ENCODE data around the gene POLR2I.

DNA sequence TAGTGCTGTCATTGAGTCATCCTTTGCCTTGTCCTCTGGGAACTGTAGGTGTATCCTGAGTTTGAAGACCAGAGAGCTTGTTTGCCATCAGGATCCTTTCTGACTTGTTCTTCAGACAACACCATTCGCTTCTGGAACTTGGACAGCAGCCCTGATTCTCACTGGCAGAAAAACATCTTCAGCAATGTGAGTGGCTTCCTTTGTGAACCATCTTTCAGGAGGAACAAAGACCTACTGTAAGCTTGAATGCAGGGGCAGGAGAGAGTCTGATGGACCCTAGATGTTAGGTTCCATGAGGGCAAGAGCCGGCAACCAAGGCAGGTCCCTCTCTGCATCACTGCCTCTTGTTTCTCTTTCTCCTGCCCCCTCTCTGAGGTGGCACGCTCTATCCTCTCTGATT is 33.3 kb downstream of the POLR2I start:
- TF ChIP-seq TRIM24 (IDR thresholded peaks at IDR 0.05) (no peak), POLR2A (conservative IDR thresholded peaks at IDR 0.05) (no peak), L3MBTL2 (IDR thresholded peaks at IDR 0.05) (no peak), MEF2A (IDR thresholded peaks at IDR 0.05; ENCODE audit: control insufficient read depth, low read depth, low read length) (no peak), CBX8 (IDR thresholded peaks at IDR 0.05; ENCODE audit: borderline replicate concordance, extremely low read depth, low read depth, low read length, poor library complexity, severe bottlenecking) (no peak), ZNF644 (tag; IDR thresholded peaks at IDR 0.05; ENCODE audit: low read depth) (no peak), ZFP30 (CRISPR knock-in tag; IDR thresholded peaks at IDR 0.05; ENCODE audit: borderline replicate concordance) (no peak), ATF7 (IDR thresholded peaks at IDR 0.05) (no peak)
- TF ChIP-seq, protein P1, sequence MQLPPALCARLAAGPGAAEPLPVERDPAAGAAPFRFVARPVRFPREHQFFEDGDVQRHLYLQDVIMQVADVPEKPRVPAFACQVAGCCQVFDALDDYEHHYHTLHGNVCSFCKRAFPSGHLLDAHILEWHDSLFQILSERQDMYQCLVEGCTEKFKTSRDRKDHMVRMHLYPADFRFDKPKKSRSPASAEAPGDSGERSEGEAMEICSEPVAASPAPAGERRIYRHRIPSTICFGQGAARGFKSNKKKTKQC (CRISPR knock-in tag; IDR thresholded peaks at IDR 0.05): no peak
- TF ChIP-seq, protein P2, sequence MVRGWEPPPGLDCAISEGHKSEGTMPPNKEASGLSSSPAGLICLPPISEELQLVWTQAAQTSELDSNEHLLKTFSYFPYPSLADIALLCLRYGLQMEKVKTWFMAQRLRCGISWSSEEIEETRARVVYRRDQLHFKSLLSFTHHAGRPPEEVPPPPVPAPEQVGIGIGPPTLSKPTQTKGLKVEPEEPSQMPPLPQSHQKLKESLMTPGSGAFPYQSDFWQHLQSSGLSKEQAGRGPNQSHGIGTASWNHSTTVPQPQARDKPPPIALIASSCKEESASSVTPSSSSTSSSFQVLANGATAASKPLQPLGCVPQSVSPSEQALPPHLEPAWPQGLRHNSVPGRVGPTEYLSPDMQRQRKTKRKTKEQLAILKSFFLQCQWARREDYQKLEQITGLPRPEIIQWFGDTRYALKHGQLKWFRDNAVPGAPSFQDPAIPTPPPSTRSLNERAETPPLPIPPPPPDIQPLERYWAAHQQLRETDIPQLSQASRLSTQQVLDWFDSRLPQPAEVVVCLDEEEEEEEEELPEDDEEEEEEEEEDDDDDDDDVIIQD (CRISPR knock-in tag; IDR thresholded peaks at IDR 0.05): no peak
- TF ChIP-seq, protein P3, sequence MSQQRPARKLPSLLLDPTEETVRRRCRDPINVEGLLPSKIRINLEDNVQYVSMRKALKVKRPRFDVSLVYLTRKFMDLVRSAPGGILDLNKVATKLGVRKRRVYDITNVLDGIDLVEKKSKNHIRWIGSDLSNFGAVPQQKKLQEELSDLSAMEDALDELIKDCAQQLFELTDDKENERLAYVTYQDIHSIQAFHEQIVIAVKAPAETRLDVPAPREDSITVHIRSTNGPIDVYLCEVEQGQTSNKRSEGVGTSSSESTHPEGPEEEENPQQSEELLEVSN (IDR thresholded peaks at IDR 0.05; ENCODE audit: borderline replicate concordance in 1 of 2, extremely low read depth in 1 of 2, insufficient read depth in 1 of 2, insufficient read length in 1 of 2, low read depth in 1 of 2, low read length in 1 of 2, poor library complexity in 1 of 2, severe bottlenecking in 1 of 2): no peak
- TF ChIP-seq, protein P4, sequence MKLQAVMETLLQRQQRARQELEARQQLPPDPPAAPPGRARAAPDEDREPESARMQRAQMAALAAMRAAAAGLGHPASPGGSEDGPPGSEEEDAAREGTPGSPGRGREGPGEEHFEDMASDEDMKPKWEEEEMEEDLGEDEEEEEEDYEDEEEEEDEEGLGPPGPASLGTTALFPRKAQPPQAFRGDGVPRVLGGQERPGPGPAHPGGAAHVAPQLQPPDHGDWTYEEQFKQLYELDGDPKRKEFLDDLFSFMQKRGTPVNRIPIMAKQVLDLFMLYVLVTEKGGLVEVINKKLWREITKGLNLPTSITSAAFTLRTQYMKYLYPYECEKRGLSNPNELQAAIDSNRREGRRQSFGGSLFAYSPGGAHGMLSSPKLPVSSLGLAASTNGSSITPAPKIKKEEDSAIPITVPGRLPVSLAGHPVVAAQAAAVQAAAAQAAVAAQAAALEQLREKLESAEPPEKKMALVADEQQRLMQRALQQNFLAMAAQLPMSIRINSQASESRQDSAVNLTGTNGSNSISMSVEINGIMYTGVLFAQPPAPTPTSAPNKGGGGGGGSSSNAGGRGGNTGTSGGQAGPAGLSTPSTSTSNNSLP (IDR thresholded peaks at IDR 0.05; ENCODE audit: borderline replicate concordance, low read depth, low read length): no peak
- TF ChIP-seq, protein P5, sequence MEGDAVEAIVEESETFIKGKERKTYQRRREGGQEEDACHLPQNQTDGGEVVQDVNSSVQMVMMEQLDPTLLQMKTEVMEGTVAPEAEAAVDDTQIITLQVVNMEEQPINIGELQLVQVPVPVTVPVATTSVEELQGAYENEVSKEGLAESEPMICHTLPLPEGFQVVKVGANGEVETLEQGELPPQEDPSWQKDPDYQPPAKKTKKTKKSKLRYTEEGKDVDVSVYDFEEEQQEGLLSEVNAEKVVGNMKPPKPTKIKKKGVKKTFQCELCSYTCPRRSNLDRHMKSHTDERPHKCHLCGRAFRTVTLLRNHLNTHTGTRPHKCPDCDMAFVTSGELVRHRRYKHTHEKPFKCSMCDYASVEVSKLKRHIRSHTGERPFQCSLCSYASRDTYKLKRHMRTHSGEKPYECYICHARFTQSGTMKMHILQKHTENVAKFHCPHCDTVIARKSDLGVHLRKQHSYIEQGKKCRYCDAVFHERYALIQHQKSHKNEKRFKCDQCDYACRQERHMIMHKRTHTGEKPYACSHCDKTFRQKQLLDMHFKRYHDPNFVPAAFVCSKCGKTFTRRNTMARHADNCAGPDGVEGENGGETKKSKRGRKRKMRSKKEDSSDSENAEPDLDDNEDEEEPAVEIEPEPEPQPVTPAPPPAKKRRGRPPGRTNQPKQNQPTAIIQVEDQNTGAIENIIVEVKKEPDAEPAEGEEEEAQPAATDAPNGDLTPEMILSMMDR (IDR thresholded peaks at IDR 0.05 in 2 of 3, conservative IDR thresholded peaks at IDR 0.05 in 1 of 3; ENCODE audit: insufficient read depth in 2 of 3, low read depth in 1 of 3, low read length in 3 of 3): no peak

Measured in K562 (cell line).